ENCODE results near the gene TROAP. TPM values are rescaled to one million over a fixed set of nuclear protein-coding genes. Genes with fewer than 3 reads are reported as not detected.

TROAP gene
- total RNA-seq, 1 experiment from 2014 or later: 39.8 TPM

GRCh38 chr12:49342066-49342913 is 19.2 kb downstream of the TROAP start:
- peak; percentile 37 for DNase-seq (ENCODE audit: low spot score)

GRCh38 chr12:49342914-49343731 is 20.1 kb downstream of the TROAP start:
- DNase-seq (ENCODE audit: low spot score): no peak

- no peak for DNase-seq (ENCODE audit: low spot score)
Observed at GRCh38 chr12:49344486-49345050, 21.5 kb downstream of the TROAP start.

- DNase-seq (ENCODE audit: low spot score): no peak
Observed at GRCh38 chr12:49345051-49345824, 22.2 kb downstream of the TROAP start.

- no peak for DNase-seq (ENCODE audit: low spot score)
Observed at GRCh38 chr12:49345825-49346658, 23.0 kb downstream of the TROAP start.

- no peak for DNase-seq (ENCODE audit: low spot score)
Observed at GRCh38 chr12:49346659-49347310, 23.7 kb downstream of the TROAP start, which contains the start of gene DNAJC22. DNAJC22 (plus strand) TSS chr12:49346888; CDS start chr12:49348873, 1,985 bp downstream.

- DNase-seq (ENCODE audit: low spot score): peak; percentile 86
Observed at GRCh38 chr12:49347311-49348193, 24.5 kb downstream of the TROAP start.

- DNase-seq (ENCODE audit: low spot score): no peak
Observed at GRCh38 chr12:49348781-49349180, 25.7 kb downstream of the TROAP start.

GRCh38 chr12:49349266-49349665 is 26.2 kb downstream of the TROAP start:
- DNase-seq (ENCODE audit: low spot score): no peak

- no peak for DNase-seq (ENCODE audit: low spot score)
Observed at GRCh38 chr12:49352351-49352750, 29.3 kb downstream of the TROAP start.

GRCh38 chr12:49355913-49356312 is 32.9 kb downstream of the TROAP start:
- DNase-seq (ENCODE audit: low spot score): no peak

- no peak for DNase-seq (ENCODE audit: low spot score)
Observed at GRCh38 chr12:49357103-49357678, 34.1 kb downstream of the TROAP start.

GRCh38 chr12:49358483-49359141 is 35.6 kb downstream of the TROAP start:
- peak; percentile 58 for DNase-seq (ENCODE audit: low spot score)

- no peak for DNase-seq (ENCODE audit: low spot score)
Observed at GRCh38 chr12:49359671-49360070, 36.6 kb downstream of the TROAP start.

- no peak for DNase-seq (ENCODE audit: low spot score)
Observed at GRCh38 chr12:49362077-49362476, 39.0 kb downstream of the TROAP start.

GRCh38 chr12:49364989-49365388 is 41.9 kb downstream of the TROAP start:
- peak; percentile 39 for DNase-seq (ENCODE audit: low spot score)

GRCh38 chr12:49365542-49365941 is 42.5 kb downstream of the TROAP start:
- DNase-seq (ENCODE audit: low spot score): peak; percentile 61

- no peak for DNase-seq (ENCODE audit: low spot score)
Observed at GRCh38 chr12:49366096-49366651, 43.1 kb downstream of the TROAP start.
